K562 (cell line): ENCODE data around the gene TANK. TPM values are rescaled to one million over a fixed set of nuclear protein-coding genes. Genes with fewer than 3 reads are reported as not detected.
A peak's percentile ranks its signal among the peaks of the same experiment; 100 is the strongest.

Source experiments
- ATAC-seq: fragments of 200-7000 bp; cut with Tn5 transposase; 3 replicates; pipeline ENCODE4 v1.9.1; 2020; ENCODE audit warnings: moderate library complexity
- BruUV-seq: library from RNA; stranded (reverse); fragments of 400-500 nt; replicated peaks from 2 replicates; lab custom pipeline; 2021; lab: Mats Ljungman, UMichigan
- CTCF ChIA-PET: fragments of 300-600 bp; formaldehyde crosslinking; extraction: SDS; loops from one replicate; lab custom pipeline; 2021; ENCODE audit warnings: low intra/inter-chr PET ratio; lab: Yijun Ruan, JAX
- POLR2A ChIA-PET: fragments of 300-600, 350-650 bp; sonication (Branson Sonifier 250); formaldehyde crosslinking; extraction: SDS; loops from one replicate; lab custom pipeline; 2021; ENCODE audit warnings: antibody characterized with exemption, inconsistent platforms; lab: Yijun Ruan, JAX
- DNase-seq, 4 experiments: peaks; one replicate each; pipeline versions ENCODE4 v3.0.0 to v3.0.0-alpha.2; 2011 to 2018; ENCODE audit warnings: low spot score in 3 of 4, mixed read lengths in 3 of 4; ENCODE audit errors: extremely low read depth in 1 of 4
- FAIRE-seq: peaks from 2 replicates; lab custom pipeline; 2011; peaks lifted over from hg19 to GRCh38; lab: Jason Lieb, UNC
- H2AFZ ChIP-seq: 2 replicates; pipeline ENCODE4 v1.6.0; 2011; ENCODE audit warnings: low read depth, low read length, control low read depth, inconsistent platforms
- H3K27ac ChIP-seq: fragments of 200-600 bp; 3 replicates; pipeline ENCODE4 v1.8.0; 2011; ENCODE audit warnings: low read depth, mild to moderate bottlenecking, control low read depth, inconsistent platforms, low read length, moderate library complexity, mixed read lengths; ENCODE audit errors: extremely low read depth
- H3K27me3 ChIP-seq, 2 experiments: fragments of 300-600 bp in 1 of 2; 2 replicates in 1 of 2; 3 replicates in 1 of 2; pipeline versions ENCODE4 v1.6.0 to v1.8.0; 2011; ENCODE audit warnings: inconsistent platforms in 2 of 2, low read length in 2 of 2, mild to moderate bottlenecking in 1 of 2, mixed read lengths in 1 of 2, moderate library complexity in 1 of 2; ENCODE audit not compliant: control insufficient read depth in 2 of 2, insufficient read depth in 2 of 2
- H3K36me3 ChIP-seq: fragments of 300-600 bp; 3 replicates; pipeline ENCODE4 v1.8.0; 2011; ENCODE audit warnings: mild to moderate bottlenecking, low read length, inconsistent platforms; ENCODE audit not compliant: control insufficient read depth, insufficient read depth
- H3K4me1 ChIP-seq, 2 experiments: fragments of 200-600 bp in 1 of 2; replicated peaks in 1 of 2; 2 replicates in 1 of 2; 3 replicates in 1 of 2; pipeline versions ENCODE4 v1.5.1 to v1.8.0; 2011; ENCODE audit warnings: inconsistent platforms in 2 of 2, low read length in 2 of 2, mild to moderate bottlenecking in 1 of 2, mixed read lengths in 1 of 2, moderate library complexity in 1 of 2; ENCODE audit not compliant: control insufficient read depth in 2 of 2, insufficient read depth in 2 of 2
- H3K4me2 ChIP-seq: 2 replicates; pipeline ENCODE4 v1.6.1; 2011; ENCODE audit warnings: low read length, control low read depth, inconsistent platforms, mixed read lengths; ENCODE audit not compliant: insufficient read depth
- H3K4me3 ChIP-seq: fragments of 200-600 bp; sonication (generic), shearing (Covaris generic); 2 replicates; pipeline ENCODE4 v1.5.1; 2016; ENCODE audit warnings: control low read depth, inconsistent platforms
- H3K79me2 ChIP-seq: fragments of 200-600 bp; 3 replicates; pipeline ENCODE4 v1.8.0; 2011; ENCODE audit warnings: low read length, inconsistent platforms; ENCODE audit not compliant: control insufficient read depth, insufficient read depth
- H3K9ac ChIP-seq, 2 experiments: 2 replicates each; pipeline versions ENCODE4 v1.6.0 to v1.6.1; 2011; ENCODE audit warnings: low read depth in 2 of 2, low read length in 2 of 2, control low read depth in 1 of 2, inconsistent platforms in 1 of 2, mild to moderate bottlenecking in 1 of 2, mixed read lengths in 1 of 2; ENCODE audit not compliant: insufficient read depth in 1 of 2
- H3K9me1 ChIP-seq: one replicate; pipeline ENCODE4 v1.6.0; 2011; ENCODE audit warnings: inconsistent platforms, mild to moderate bottlenecking, low read length, moderate library complexity; ENCODE audit not compliant: control insufficient read depth, insufficient read depth
- H3K9me3 ChIP-seq: replicated peaks from 2 replicates; pipeline ENCODE4 v1.5.1; 2011; ENCODE audit warnings: low read depth, low read length, inconsistent platforms; ENCODE audit not compliant: control insufficient read depth, insufficient read depth
- H4K20me1 ChIP-seq: replicated peaks from 2 replicates; pipeline ENCODE4 v1.6.1; 2011; ENCODE audit warnings: low read length, inconsistent platforms, mixed read lengths; ENCODE audit not compliant: control insufficient read depth, insufficient read depth
- CCAR2 ChIP-seq: fragments of 200-400 bp; formaldehyde crosslinking; IDR thresholded peaks from 2 replicates; pipeline ENCODE4 v1.6.1; 2017; ENCODE audit warnings: mild to moderate bottlenecking, low read depth, low read length
- ELF1 ChIP-seq: fragments of 200-800 bp; sonication (Bioruptor generic); IDR thresholded peaks from 2 replicates; pipeline ENCODE4 v1.6.1; 2016; ENCODE audit warnings: missing genetic modification characterization, missing compliant biosample characterization
- HCFC1 ChIP-seq: IDR thresholded peaks from 2 replicates; pipeline ENCODE4 v1.6.1; 2012; ENCODE audit warnings: low read depth, low read length, improper control_type of control experiment
- POU5F1 ChIP-seq: fragments of 150-350 bp; IDR thresholded peaks from 2 replicates; pipeline ENCODE4 v1.6.1; 2014; ENCODE audit warnings: borderline replicate concordance, low read length, low read depth, mild to moderate bottlenecking; ENCODE audit not compliant: partially characterized antibody
- SIX5 ChIP-seq, 2 experiments: IDR thresholded peaks; 2 replicates each; pipeline ENCODE4 v1.6.1; 2011; ENCODE audit warnings: low read length in 2 of 2, borderline replicate concordance in 1 of 2, low read depth in 1 of 2, mild to moderate bottlenecking in 1 of 2, moderate library complexity in 1 of 2; ENCODE audit not compliant: insufficient read depth in 1 of 2
- SPI1 ChIP-seq: IDR thresholded peaks from 2 replicates; pipeline ENCODE4 v1.6.1; 2011; ENCODE audit warnings: low read depth, low read length, control low read depth, borderline replicate concordance
- SUPT5H ChIP-seq: fragments of 450-650 bp; IDR thresholded peaks from 2 replicates; pipeline ENCODE4 v1.6.1; 2016
- ZNF143 ChIP-seq: sonication (generic); formaldehyde crosslinking; IDR thresholded peaks from 2 replicates; pipeline ENCODE4 v1.9.0; 2022; ENCODE audit warnings: mild to moderate bottlenecking, missing genetic modification reagents
- ZNF75A ChIP-seq: fragments of 450-650 bp; formaldehyde crosslinking; IDR thresholded peaks from 2 replicates; pipeline ENCODE4 v1.4.0; 2020; ENCODE audit warnings: mild to moderate bottlenecking
- ZNF766 ChIP-seq: fragments of 200-800 bp; sonication (Bioruptor generic); conservative IDR thresholded peaks from 2 replicates; pipeline ENCODE4 v1.6.1; 2016; ENCODE audit warnings: missing genetic modification characterization, missing compliant biosample characterization
- WGBS: fragments of 100-300 bp; shearing (Covaris generic); methylation state at CpG from one replicate; pipeline ENCODE4 v1.1.6; 2016; ENCODE audit warnings: low coverage, mixed read lengths; ENCODE audit not compliant: insufficient coverage; ENCODE audit errors: missing lambda C conversion rate; 5-methylcytosine and 5-hydroxymethylcytosine counted together
- in situ Hi-C: fragments of 300-500 bp; cut with MboI; formaldehyde crosslinking; loops from 4 replicates; pipeline ENCODE4 v1.15.0; 2018; ENCODE audit warnings: inconsistent platforms, mixed read lengths
- intact Hi-C: fragments of 100-400 bp; cut with micrococcal nuclease; formaldehyde crosslinking; loops from 2 replicates; pipeline ENCODE4 v1.14.2; 2022
- polyA plus RNA-seq, 8 experiments: library from polyadenylated mRNA; depleted of rRNA in 4 of 8; stranded (reverse) in 5 of 8; unstranded in 3 of 8; fragments of >200 nt; fragmentation: Nextera tagmentation in 2 of 8; fragmentation: Illumina TruSeq in 1 of 8; extraction: Ambion mirVana in 2 of 8; extraction: Trizol in 1 of 8; gene quantifications; 2 replicates each; pipeline versions ENCODE4 v1.2.1 to v1.2.3, GENCODE V29; 2011 to 2014; ENCODE audit warnings: inconsistent platforms in 1 of 8, missing spikeins in 1 of 8
- total RNA-seq, 7 experiments: library from RNA; depleted of rRNA in 6 of 7; stranded (reverse); fragments of >200 nt in 6 of 7; fragmentation: Illumina TruSeq in 2 of 7; extraction: Trizol in 2 of 7; gene quantifications; 2 replicates each; pipeline versions ENCODE4 v1.2.1 to v1.2.3, GENCODE V29; 2011 to 2021; ENCODE audit warnings: low replicate concordance in 1 of 7
- TF ChIP-seq, protein P1 (sequence below): fragments of 450-650 bp; IDR thresholded peaks from 2 replicates; pipeline ENCODE4 v1.6.1; 2018; ENCODE audit not compliant: partially characterized antibody
- TF ChIP-seq, protein P2 (sequence below), 2 experiments: fragments of 450-650 bp in 1 of 2; sonication (generic) in 1 of 2; formaldehyde crosslinking in 1 of 2; IDR thresholded peaks in 1 of 2; conservative IDR thresholded peaks in 1 of 2; 2 replicates each; pipeline versions ENCODE4 v1.6.1 to v1.8.1; 2016 to 2023; ENCODE audit warnings: mild to moderate bottlenecking in 2 of 2, moderate library complexity in 2 of 2, inconsistent platforms in 1 of 2, missing genetic modification reagents in 1 of 2

Gene TANK
- total and polyA plus RNA-seq, 9 of the 15 experiments (the other 6 are each of a cell fraction or from before 2014, with no cell fraction given) = 43.0 to 91.5 (median 54.4) TPM

DNA sequence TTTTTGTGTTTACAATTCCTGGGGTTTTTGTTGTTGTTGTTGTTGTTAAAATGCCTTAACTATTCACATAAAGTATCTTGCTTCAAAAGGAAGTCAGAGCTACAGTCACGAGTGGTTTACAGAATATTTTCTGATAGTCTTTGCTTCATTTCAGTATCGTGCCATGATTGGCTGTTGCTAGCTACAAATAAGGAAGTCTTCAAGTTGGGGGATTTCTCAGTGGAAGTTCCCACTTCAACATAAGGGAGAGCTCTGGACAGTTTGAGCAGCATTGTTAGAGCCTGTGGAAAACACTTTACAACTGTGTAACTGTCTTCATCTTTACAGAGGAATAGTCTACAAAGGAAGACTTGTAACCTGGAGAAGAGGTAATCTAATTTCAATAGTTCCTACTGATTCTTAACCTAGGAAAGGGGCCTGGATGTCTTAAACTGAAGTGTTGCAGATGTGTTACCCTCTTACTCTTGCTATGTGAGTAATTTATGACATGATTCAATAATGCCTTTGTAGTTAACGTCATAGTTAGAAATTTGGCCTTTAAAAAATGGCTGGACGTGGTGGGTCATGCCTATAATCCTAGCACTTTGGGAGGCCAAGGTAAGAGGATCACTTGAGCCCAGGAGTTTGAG is 23.4 kb upstream of the TANK start (continued):
- TF ChIP-seq, protein P1, sequence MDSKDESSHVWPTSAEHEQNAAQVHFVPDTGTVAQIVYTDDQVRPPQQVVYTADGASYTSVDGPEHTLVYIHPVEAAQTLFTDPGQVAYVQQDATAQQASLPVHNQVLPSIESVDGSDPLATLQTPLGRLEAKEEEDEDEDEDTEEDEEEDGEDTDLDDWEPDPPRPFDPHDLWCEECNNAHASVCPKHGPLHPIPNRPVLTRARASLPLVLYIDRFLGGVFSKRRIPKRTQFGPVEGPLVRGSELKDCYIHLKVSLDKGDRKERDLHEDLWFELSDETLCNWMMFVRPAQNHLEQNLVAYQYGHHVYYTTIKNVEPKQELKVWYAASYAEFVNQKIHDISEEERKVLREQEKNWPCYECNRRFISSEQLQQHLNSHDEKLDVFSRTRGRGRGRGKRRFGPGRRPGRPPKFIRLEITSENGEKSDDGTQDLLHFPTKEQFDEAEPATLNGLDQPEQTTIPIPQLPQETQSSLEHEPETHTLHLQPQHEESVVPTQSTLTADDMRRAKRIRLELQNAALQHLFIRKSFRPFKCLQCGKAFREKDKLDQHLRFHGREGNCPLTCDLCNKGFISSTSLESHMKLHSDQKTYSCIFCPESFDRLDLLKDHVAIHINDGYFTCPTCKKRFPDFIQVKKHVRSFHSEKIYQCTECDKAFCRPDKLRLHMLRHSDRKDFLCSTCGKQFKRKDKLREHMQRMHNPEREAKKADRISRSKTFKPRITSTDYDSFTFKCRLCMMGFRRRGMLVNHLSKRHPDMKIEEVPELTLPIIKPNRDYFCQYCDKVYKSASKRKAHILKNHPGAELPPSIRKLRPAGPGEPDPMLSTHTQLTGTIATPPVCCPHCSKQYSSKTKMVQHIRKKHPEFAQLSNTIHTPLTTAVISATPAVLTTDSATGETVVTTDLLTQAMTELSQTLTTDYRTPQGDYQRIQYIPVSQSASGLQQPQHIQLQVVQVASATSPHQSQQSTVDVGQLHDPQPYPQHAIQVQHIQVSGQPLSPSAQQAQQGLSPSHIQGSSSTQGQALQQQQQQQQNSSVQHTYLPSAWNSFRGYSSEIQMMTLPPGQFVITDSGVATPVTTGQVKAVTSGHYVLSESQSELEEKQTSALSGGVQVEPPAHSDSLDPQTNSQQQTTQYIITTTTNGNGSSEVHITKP = peak; percentile 23
- peak; percentile 75; the same call in 1 of the 2 replicates for TF ChIP-seq SPI1
- TF ChIP-seq ZNF75A (CRISPR knock-in tag) = no peak
- TF ChIP-seq ELF1 (tag) = 0 out of 2 replicates have a peak, but pooled peaks have one; percentile 49
- no peak for TF ChIP-seq ZNF143
- TF ChIP-seq CCAR2 = no peak
- 0 out of 2 replicates have a peak, but pooled peaks have one; percentile 36 for TF ChIP-seq ZNF766 (CRISPR knock-in tag)

DNA sequence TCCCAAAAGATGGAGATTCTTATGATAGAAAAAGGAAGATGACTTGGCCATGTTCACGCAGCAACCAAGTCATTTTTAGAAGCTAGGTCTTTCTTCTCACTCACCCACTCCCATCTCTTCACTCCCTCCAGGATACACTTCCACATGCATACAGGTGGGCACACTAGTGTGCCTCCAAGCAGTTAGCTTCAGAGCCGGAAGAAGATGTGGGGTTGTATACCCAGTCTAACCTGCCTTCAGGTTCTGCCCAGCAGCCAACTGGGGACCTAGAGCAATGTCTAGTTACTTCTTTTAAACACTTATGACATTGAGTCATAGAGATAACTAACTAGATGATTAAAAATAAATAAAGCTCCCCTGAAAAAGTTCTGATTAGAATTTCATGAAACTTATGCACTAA is 21.8 kb upstream of the TANK start:
- in situ Hi-C loops = no loop called here
- H3K4me3 ChIP-seq = no peak overlapping the region
- FAIRE-seq = no peak
- no peak overlapping the region for H2AFZ ChIP-seq
- H3K4me1 ChIP-seq = no peaks in the 10 kb centered on the region
- BruUV-seq = no TSS peak
- H3K27ac ChIP-seq = no peak overlapping the region
- ChIA-PET CTCF (no interaction called here), POLR2A (interaction anchor here (0.6 kb wide), 1 partner anchor 1613 kb away, joined by 3 read pairs; no protein-coding TSS in a partner anchor)
- intact Hi-C loops = no loop called here
- 29% methylated on average over 2 of the region's 2 CpGs for WGBS
- H4K20me1 ChIP-seq = no peaks in the 10 kb centered on the region
- H3K4me2 ChIP-seq = no peak overlapping the region
- H3K36me3 ChIP-seq = no peaks in the 10 kb centered on the region
- no peaks in the 10 kb centered on the region for H3K27me3 ChIP-seq
- H3K9ac ChIP-seq = no peak overlapping the region
- no peaks in the 10 kb centered on the region for H3K9me1 ChIP-seq
- no peak for DNase-seq
- ATAC-seq = no peak
- no peaks in the 10 kb centered on the region for H3K79me2 ChIP-seq
- no peaks in the 10 kb centered on the region for H3K9me3 ChIP-seq
- no peak for TF ChIP-seq POU5F1
- TF ChIP-seq HCFC1 = no peak
- TF ChIP-seq, protein P2, sequence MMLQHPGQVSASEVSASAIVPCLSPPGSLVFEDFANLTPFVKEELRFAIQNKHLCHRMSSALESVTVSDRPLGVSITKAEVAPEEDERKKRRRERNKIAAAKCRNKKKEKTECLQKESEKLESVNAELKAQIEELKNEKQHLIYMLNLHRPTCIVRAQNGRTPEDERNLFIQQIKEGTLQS (IDR thresholded peaks at IDR 0.05) = no peak
- TF ChIP-seq, protein P2 (CRISPR knock-in tag; conservative IDR thresholded peaks at IDR 0.05) = no peak
- no peak for TF ChIP-seq SIX5 (IDR thresholded peaks at IDR 0.05; ENCODE audit: borderline replicate concordance in 1 of 2, insufficient read depth in 1 of 2, low read depth in 1 of 2, low read length in 2 of 2)
- TF ChIP-seq SUPT5H = no peak
